ENCODE results near the gene JMJD7. TPM values are rescaled to one million over a fixed set of nuclear protein-coding genes. Genes with fewer than 3 reads are reported as not detected.

Gene JMJD7
- total RNA-seq, 2 experiments from 2014 or later, result 18.7 to 19.8 TPM

DNA sequence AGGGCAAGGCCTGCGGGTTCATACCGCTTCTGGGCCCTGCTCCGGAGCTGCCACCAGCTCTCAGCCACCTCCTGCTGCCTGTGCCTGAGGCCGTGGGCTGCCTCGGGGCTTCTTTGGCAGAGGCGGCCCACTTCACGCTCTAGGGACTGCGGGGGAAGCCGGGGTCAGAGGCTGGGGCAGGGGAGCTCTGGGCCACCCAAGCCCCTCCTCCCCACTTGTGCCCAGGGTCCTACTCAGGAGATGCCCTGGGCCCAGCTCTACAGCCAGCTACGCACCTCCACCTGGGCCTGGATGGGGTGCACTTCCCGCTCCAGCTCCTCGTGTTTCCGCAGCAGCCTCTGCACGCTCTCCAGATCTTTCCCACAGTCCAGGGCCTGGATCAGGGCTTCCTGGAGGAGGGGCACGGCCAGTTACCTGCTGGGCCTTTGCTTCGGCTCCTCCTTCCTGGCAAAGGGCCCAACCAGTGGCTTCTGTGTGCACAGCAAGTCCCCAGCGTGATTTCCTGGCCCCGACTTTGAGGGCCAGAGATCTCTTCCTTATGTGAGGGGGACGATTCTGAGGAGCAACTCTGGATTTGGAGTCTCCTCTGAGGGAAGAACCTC is 34.7 kb downstream of the JMJD7 start:
- intact Hi-C loops (cut with micrococcal nuclease), result no loop called here
- Mint-ChIP-seq H3K36me3 (ENCODE audit: low read depth) (no peaks in the 10 kb centered on the region), H3K9me3 (no peaks in the 10 kb centered on the region), H3K27ac (no peak overlapping the region), H3K27me3 (ENCODE audit: low read depth) (no peaks in the 10 kb centered on the region), H3K4me1 (ENCODE audit: low read depth) (peaks cover 8% of the 10 kb centered on the region), H3K4me3 (no peak overlapping the region)
- no peak for DNase-seq
- CTCF ChIA-PET, result interaction anchor here (2.0 kb wide), 1 partner anchor 42 kb away, joined by 5 read pairs; no protein-coding TSS in a partner anchor

DNA sequence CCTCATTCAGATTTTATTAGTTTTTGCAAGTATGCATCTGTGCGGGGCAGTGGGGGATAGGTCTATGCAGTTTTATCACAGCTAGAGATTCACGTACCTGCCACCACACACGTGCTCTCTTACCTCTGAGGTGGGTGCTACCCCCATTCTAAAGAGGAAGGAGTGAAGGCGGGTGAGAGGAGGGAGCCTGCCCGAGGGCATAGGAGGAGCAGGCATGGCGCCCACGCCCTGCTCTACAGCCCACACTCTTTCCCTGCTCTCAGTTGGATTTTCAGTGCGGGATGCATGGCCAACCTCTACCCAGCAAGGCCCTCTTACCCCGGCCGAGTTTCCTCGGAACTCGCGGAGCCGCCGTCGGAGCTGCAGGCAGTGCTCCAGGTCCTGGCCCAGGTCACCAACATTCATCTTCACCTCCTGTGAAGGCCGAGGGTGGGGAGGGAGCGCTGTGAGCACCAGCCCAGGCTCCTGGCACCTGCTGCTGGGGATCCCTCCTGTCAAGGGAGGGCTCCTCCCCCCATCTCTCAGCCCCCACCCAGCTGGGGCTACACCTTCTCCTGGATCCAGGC is 37.7 kb downstream of the JMJD7 start:
- intact Hi-C loops (cut with micrococcal nuclease), result no loop called here
- no peak overlapping the region for H3K4me3 Mint-ChIP-seq
- H3K36me3 Mint-ChIP-seq (ENCODE audit: low read depth), result no peaks in the 10 kb centered on the region
- H3K27ac Mint-ChIP-seq, result no peak overlapping the region
- DNase-seq, result no peak
- CTCF ChIA-PET, result interaction anchor here (0.5 kb wide), 1 partner anchor 50 kb away, joined by 3 read pairs; no protein-coding TSS in a partner anchor
- H3K9me3 Mint-ChIP-seq, result no peaks in the 10 kb centered on the region
- peaks cover 4% of the 10 kb centered on the region for H3K4me1 Mint-ChIP-seq (ENCODE audit: low read depth)
- H3K27me3 Mint-ChIP-seq (ENCODE audit: low read depth), result no peaks in the 10 kb centered on the region

DNA sequence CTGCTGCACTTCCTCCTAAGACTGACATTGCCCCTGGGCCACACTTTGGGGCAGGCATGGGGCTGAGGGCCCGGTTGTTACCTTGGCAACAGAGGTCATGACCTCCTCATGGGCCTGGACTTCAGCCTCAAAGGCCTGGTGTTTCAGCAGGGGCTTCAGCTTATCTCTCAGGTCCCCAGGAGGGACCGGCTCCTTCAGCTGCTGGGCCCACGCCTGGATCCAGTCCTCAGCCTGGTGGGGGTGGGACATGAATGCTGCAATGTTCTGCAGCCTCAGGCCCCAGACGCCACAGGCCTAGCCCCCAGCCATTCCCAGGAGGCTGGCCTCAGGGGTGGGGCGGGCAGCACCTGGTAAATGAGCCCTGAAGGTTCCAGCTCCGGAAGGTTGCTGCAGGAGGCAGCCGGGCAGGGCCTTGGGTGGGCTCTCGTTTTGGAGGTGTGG is 38.4 kb downstream of the JMJD7 start:
- Mint-ChIP-seq H3K36me3 (ENCODE audit: low read depth) (no peaks in the 10 kb centered on the region), H3K27me3 (ENCODE audit: low read depth) (no peaks in the 10 kb centered on the region), H3K4me1 (ENCODE audit: low read depth) (peaks cover 8% of the 10 kb centered on the region), H3K27ac (no peak overlapping the region), H3K9me3 (no peaks in the 10 kb centered on the region), H3K4me3 (no peak overlapping the region)
- no peak for DNase-seq
- CTCF ChIA-PET, result no interaction called here
- intact Hi-C loops (cut with micrococcal nuclease), result no loop called here

DNA sequence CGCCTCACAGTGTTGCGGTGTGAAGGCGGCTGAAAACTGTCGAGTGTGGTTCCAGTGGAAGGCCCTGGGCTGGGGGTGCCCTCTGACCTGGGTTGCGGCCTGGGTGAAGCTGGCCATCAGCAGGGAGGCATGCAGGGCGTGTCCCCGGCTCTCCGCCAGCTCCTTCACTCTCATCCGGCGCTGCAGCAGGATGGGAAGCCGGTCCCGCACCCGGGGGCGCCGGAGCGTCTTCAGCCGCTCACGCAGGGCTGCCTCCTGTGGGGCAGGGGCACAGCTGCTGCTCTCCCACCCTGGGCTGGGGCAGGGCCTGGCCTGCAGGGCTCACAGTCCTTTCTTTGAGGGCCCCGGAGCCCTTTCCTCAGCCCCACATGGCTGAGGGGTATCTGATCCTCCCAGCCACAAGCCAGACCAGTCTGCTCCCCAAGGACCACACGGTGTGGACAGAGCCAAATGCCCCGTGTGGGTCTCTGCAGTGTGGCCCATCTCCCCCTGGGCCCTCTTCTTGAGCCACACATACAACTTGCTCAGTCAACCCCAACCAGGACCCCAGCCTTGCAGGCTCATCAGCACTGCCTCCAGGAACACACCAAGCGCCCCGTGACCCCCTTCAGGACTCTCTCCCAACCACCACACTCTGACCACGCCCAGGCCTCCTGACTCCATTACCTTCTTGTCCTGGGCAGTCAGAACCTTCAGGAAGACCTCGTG is 39.1 kb downstream of the JMJD7 start:
- CTCF ChIA-PET, result no interaction called here
- Mint-ChIP-seq H3K4me3 (no peak overlapping the region), H3K36me3 (ENCODE audit: low read depth) (no peaks in the 10 kb centered on the region), H3K9me3 (no peaks in the 10 kb centered on the region), H3K27me3 (ENCODE audit: low read depth) (no peaks in the 10 kb centered on the region), H3K4me1 (ENCODE audit: low read depth) (peaks cover 8% of the 10 kb centered on the region), H3K27ac (no peak overlapping the region)
- no peak for DNase-seq
- intact Hi-C loops (cut with micrococcal nuclease), result no loop called here

DNA sequence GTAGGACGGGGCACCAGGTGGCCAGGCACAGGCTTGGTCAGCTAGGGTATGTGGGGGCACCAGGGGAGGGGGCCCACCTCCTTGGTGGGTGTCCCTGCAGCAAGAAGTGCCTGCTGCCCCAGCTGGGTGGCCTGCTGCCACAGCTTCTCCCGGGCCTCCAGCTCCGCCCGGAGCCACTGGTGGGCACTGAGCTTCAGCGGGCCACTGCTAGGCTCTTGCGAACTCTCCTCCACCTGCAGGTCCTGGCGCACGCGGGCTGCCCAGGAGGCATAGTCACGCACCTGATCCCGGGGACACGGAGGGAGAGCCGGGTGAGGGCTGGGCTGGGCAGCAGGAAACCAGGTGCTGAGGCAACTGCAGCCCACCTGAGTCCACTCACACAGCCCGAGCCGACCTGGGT is 40.4 kb downstream of the JMJD7 start:
- DNase-seq, result no peak
- Mint-ChIP-seq H3K4me1 (ENCODE audit: low read depth) (peaks cover 8% of the 10 kb centered on the region), H3K36me3 (ENCODE audit: low read depth) (no peaks in the 10 kb centered on the region), H3K27me3 (ENCODE audit: low read depth) (no peaks in the 10 kb centered on the region), H3K4me3 (no peak overlapping the region), H3K27ac (no peak overlapping the region), H3K9me3 (no peaks in the 10 kb centered on the region)
- CTCF ChIA-PET, result no interaction called here
- intact Hi-C loops (cut with micrococcal nuclease), result no loop called here

DNA sequence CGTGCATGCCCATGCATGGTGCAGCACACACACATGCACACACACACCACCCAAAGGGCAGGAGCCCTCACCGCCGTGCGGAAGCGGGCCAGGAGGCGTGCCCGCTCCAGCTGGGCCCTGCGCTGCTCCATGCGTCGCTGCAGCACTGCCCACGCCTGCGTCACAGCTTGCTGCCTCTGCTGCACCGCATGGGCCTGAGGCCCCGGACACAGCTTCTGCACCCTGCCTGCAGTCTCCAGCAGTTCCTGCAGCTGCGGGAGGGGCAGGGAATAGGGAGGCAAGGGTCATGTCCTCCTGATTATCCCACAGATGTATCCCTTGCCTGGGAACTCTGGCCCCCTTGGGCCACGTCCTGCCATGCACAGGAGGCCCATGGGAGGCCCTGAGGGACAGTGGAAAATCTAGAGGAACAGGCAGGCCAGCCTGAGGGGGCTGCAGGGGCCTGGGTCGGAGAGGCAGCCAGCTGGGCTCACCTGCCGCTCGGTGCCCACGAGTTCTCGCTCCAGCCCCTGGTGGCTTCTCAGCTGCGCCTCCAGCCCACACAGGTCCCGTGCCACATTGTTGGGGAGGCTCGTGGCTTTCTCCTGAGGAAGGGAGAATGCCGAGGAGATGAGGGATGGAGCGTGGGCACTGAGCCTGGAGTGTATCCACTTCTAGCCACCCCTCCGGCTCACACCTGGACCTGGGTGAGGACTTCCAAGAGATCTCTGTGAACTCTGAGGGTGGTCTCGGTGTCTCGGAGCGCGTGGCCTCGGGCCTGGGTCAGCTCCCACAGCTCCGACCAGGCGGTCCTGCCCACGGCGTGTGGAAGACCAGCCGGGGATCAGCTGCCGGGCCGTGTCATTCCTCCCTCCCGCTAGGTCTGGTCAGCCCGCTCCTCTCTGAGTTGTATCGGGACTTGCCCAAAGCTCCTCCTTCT is 42.1 kb downstream of the JMJD7 start:
- Mint-ChIP-seq H3K4me1 (ENCODE audit: low read depth) (peaks cover 8% of the 10 kb centered on the region), H3K27me3 (ENCODE audit: low read depth) (no peaks in the 10 kb centered on the region), H3K4me3 (no peak overlapping the region), H3K27ac (peak overlapping the region; percentile 65), H3K9me3 (no peaks in the 10 kb centered on the region), H3K36me3 (ENCODE audit: low read depth) (no peaks in the 10 kb centered on the region)
- CTCF ChIA-PET, result interaction anchor here (0.8 to 1.6 kb wide), 4 partner anchors 11 to 92 kb away, joined by 3 to 6 read pairs (median 5); no protein-coding TSS in a partner anchor
- no peak for DNase-seq
- intact Hi-C loops (cut with micrococcal nuclease), result no loop called here

DNA sequence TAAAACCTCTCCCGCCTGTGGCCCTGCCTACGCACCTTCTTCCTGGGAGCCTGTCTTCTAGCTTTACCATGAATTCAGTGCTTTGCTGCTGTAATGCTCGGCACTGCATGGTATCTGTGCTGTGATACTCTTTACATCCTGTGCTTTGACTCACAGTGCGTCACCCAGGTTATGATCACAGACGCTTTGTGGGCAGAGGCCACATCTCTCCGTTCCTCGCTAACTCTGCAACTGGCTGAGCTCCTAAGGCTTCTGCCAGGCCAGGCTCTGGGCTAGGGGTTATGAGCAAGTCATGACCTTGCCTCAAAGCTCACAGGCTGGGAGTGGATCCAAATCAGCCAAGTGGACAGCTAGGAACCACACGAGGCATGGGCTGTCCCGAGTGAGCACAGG is 42.8 kb downstream of the JMJD7 start:
- Mint-ChIP-seq H3K27me3 (ENCODE audit: low read depth) (no peaks in the 10 kb centered on the region), H3K4me3 (no peak overlapping the region), H3K4me1 (ENCODE audit: low read depth) (peaks cover 8% of the 10 kb centered on the region), H3K27ac (peak overlapping the region; percentile 65), H3K36me3 (ENCODE audit: low read depth) (no peaks in the 10 kb centered on the region), H3K9me3 (no peaks in the 10 kb centered on the region)
- CTCF ChIA-PET, result interaction anchor here (0.8 to 1.6 kb wide), 5 partner anchors 10 to 91 kb away, joined by 3 to 6 read pairs (median 5); no protein-coding TSS in a partner anchor
- peak; percentile 79 for DNase-seq
- intact Hi-C loops (cut with micrococcal nuclease), result no loop called here

DNA sequence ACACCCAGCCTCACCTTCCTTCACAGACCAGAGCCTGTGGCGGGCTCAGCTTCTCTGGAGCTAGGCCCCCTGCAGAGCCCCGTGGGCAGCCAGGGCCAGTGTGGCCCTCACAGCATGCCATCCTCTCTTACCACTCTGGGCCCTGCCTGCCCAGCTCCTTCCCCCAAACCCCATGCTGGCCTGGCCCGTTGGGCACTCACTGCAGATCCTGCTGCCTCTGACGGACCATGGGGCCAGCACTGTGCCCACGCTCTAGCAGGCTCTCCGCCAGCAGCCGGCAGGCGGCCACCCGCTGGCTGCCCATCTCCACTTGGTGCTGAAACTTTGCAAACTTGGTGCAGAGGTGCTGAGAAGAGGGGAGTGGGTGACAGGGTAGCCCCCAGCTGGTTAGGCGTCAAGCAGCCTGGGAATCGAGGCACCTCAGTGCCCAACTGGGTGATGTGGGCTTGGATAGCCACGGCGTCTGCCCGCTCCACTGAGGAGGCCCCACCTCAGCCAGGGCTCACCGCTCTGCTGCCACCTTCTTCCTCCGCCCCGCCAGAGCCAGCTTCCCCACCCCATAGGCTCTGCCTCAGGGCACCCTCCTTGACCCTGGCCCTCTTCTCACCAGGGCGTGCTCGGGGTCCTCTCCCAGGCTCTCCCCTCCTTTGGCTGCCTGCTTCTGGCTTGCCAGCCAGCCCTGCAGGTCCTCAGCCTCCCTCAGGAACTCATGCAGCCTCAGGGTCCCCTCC is 43.4 kb downstream of the JMJD7 start:
- no peak for DNase-seq
- Mint-ChIP-seq H3K36me3 (ENCODE audit: low read depth) (no peaks in the 10 kb centered on the region), H3K9me3 (no peaks in the 10 kb centered on the region), H3K4me3 (no peak overlapping the region), H3K27me3 (ENCODE audit: low read depth) (no peaks in the 10 kb centered on the region), H3K27ac (no peak overlapping the region), H3K4me1 (ENCODE audit: low read depth) (peaks cover 8% of the 10 kb centered on the region)
- intact Hi-C loops (cut with micrococcal nuclease), result no loop called here
- CTCF ChIA-PET, result interaction anchor here (0.8 to 1.6 kb wide), 5 partner anchors 10 to 91 kb away, joined by 3 to 6 read pairs (median 5); no protein-coding TSS in a partner anchor

DNA sequence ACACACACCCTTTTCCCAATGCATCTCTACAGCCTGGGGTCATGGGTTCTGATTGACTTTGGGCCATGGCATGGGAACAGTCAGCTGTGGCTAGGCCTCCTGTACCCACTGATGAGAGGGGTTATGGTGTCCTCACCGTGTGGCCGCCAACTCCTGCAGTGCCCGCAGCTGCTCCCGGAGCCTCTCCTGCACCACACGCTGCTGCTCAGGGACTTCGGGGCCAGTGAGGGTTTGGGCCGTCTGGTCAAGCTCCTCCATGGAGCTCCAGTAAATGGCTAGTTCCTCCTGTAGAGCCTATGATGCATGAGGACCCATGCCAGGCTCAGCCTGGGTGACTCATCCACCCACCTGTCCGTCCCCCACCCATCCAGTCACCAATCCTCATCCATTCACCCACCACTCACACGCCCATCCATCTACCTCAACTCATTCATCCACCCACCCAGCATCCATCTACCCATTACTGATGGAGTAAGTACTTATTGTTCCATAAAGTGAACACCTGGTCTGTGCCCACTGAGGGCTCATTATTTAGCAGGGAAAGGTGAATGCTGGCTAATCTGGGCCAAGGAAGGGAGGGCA is 44.4 kb downstream of the JMJD7 start:
- no peaks in the 10 kb centered on the region for H3K27me3 Mint-ChIP-seq (ENCODE audit: low read depth)
- CTCF ChIA-PET, result no interaction called here
- H3K36me3 Mint-ChIP-seq (ENCODE audit: low read depth), result no peaks in the 10 kb centered on the region
- intact Hi-C loops (cut with micrococcal nuclease), result no loop called here
- no peak for DNase-seq
- no peak overlapping the region for H3K4me3 Mint-ChIP-seq
- peaks cover 8% of the 10 kb centered on the region for H3K4me1 Mint-ChIP-seq (ENCODE audit: low read depth)
- H3K27ac Mint-ChIP-seq, result no peak overlapping the region
- no peaks in the 10 kb centered on the region for H3K9me3 Mint-ChIP-seq

DNA sequence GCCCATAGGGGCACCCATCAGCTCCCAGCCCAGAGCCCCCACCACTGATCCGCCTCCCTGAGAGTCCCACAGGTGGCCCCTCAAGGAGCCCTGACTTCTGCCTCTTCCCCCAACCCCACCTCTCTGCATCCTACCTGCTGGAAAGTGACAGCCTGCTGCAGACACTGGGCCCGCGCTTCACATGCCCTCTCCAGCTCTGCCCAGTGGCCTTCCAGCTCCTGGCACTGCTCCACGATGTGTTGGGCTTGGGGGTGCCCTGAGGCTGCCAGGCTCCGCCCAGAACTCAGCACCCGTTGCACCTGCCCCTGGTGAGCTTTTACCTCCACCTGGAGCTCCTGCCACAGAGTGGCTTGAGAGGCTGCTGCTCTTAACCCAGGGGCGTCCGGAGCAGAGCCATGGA is 45.8 kb downstream of the JMJD7 start:
- Mint-ChIP-seq H3K4me1 (ENCODE audit: low read depth) (peaks cover 8% of the 10 kb centered on the region), H3K27ac (no peak overlapping the region), H3K36me3 (ENCODE audit: low read depth) (no peaks in the 10 kb centered on the region)

DNA sequence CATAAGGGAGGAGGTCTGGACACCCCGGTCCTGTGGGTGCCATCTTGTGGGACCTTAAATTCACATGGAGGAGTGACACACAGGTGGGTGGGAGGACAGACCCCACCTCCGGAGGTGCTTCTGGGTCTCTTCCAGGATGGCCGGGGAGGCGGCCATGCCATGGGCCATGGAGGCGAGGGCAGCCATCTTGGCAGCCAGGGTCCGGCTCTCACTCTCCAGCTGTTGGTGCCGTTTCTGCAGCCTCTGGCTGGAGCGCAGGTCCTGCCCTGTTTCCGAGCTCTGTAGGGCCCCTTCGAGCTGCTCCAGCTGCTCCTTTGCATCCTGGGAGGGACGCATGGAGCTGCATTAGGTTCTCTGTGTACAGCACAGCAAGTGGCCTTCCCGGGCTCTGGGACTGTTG is 46.8 kb downstream of the JMJD7 start:
- no peaks in the 10 kb centered on the region for H3K36me3 Mint-ChIP-seq (ENCODE audit: low read depth)
- CTCF ChIA-PET, result no interaction called here
- H3K4me1 Mint-ChIP-seq (ENCODE audit: low read depth), result peaks cover 8% of the 10 kb centered on the region
- H3K4me3 Mint-ChIP-seq, result no peak overlapping the region
- no peaks in the 10 kb centered on the region for H3K9me3 Mint-ChIP-seq
- no peak overlapping the region for H3K27ac Mint-ChIP-seq
- DNase-seq, result no peak
- no peaks in the 10 kb centered on the region for H3K27me3 Mint-ChIP-seq (ENCODE audit: low read depth)
- intact Hi-C loops (cut with micrococcal nuclease), result no loop called here

More for the DNA sequence above, 45.8 kb downstream of the JMJD7 start:
- DNase-seq, result no peak
- Mint-ChIP-seq H3K27me3 (ENCODE audit: low read depth) (no peaks in the 10 kb centered on the region), H3K9me3 (no peaks in the 10 kb centered on the region), H3K4me3 (no peak overlapping the region)
- CTCF ChIA-PET, result interaction anchor here (0.7 kb wide), 1 partner anchor 62 kb away, joined by 3 read pairs; no protein-coding TSS in a partner anchor
- intact Hi-C loops (cut with micrococcal nuclease), result no loop called here
